Mesothelial cell of epicardium (in vitro differentiated cells): ENCODE measurements around the gene DCAF11. TPM values are rescaled to one million over a fixed set of nuclear protein-coding genes. Genes with fewer than 3 reads are reported as not detected.

Experiments
- DNase-seq, 2 experiments: peaks; one replicate each; pipeline ENCODE4 v3.0.0; 2021; ENCODE audit warnings: low spot score in 2 of 2; ENCODE audit not compliant: unreplicated experiment in 2 of 2
- H3K27ac Mint-ChIP-seq: 2 replicates; pipeline ENCODE4 v1.8.0; 2021; ENCODE audit warnings: mixed read lengths
- H3K27me3 Mint-ChIP-seq: 2 replicates; pipeline ENCODE4 v1.8.0; 2021; ENCODE audit warnings: low read depth, mixed read lengths
- H3K36me3 Mint-ChIP-seq: 2 replicates; pipeline ENCODE4 v1.8.0; 2021; ENCODE audit warnings: mixed read lengths
- H3K4me1 Mint-ChIP-seq: 2 replicates; pipeline ENCODE4 v1.8.0; 2021; ENCODE audit warnings: mixed read lengths
- H3K4me3 Mint-ChIP-seq: 2 replicates; pipeline ENCODE4 v1.8.0; 2021; ENCODE audit warnings: mild to moderate bottlenecking, moderate library complexity, mixed read lengths
- H3K9me3 Mint-ChIP-seq: 2 replicates; pipeline ENCODE4 v1.8.0; 2021; ENCODE audit warnings: mixed read lengths
- total RNA-seq: library from RNA; stranded (reverse); gene quantifications from 3 replicates; pipeline ENCODE4 v1.2.1, GENCODE V29; 2021
- TF ChIP-seq, protein P1 (sequence below): fragments of 200-600 bp; sonication (generic); IDR thresholded peaks from one replicate; pipeline ENCODE4 v1.5.0; 2021; ENCODE audit warnings: antibody characterized with exemption; ENCODE audit not compliant: unreplicated experiment

DCAF11 gene
- total RNA-seq, 1 donor from 2014 or later: 62.3 TPM

DNA sequence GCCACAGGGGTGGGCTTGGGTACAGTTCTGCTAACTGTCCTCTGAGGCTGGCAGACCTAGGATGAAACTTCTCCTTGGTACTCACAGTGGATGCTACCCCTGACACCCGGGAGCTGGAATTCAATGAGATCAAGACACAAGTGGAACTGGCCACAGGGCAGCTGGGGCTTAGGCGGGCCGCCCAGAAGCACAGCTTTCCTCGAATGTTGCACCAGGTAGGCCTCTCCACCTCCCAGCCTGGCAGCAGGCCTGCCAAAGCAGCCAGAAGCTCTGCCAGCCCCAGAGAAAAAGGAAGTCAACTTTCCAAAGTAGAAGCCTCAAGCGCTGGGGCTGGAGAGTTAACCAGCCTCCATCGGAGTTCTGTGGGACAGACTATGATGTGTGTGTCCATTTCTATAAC, 2.6 kb downstream of the DCAF11 start:
- peaks cover 20% of the 10 kb centered on the region for H3K4me1 Mint-ChIP-seq
- H3K36me3 Mint-ChIP-seq: peaks cover 22% of the 10 kb centered on the region
- H3K4me3 Mint-ChIP-seq: no peak overlapping the region
- H3K27me3 Mint-ChIP-seq: peaks cover 2% of the 10 kb centered on the region
- H3K27ac Mint-ChIP-seq: no peak overlapping the region
- TF ChIP-seq, protein P1, sequence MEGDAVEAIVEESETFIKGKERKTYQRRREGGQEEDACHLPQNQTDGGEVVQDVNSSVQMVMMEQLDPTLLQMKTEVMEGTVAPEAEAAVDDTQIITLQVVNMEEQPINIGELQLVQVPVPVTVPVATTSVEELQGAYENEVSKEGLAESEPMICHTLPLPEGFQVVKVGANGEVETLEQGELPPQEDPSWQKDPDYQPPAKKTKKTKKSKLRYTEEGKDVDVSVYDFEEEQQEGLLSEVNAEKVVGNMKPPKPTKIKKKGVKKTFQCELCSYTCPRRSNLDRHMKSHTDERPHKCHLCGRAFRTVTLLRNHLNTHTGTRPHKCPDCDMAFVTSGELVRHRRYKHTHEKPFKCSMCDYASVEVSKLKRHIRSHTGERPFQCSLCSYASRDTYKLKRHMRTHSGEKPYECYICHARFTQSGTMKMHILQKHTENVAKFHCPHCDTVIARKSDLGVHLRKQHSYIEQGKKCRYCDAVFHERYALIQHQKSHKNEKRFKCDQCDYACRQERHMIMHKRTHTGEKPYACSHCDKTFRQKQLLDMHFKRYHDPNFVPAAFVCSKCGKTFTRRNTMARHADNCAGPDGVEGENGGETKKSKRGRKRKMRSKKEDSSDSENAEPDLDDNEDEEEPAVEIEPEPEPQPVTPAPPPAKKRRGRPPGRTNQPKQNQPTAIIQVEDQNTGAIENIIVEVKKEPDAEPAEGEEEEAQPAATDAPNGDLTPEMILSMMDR: no peak
- no peak for DNase-seq
- H3K9me3 Mint-ChIP-seq: no peaks in the 10 kb centered on the region

DNA sequence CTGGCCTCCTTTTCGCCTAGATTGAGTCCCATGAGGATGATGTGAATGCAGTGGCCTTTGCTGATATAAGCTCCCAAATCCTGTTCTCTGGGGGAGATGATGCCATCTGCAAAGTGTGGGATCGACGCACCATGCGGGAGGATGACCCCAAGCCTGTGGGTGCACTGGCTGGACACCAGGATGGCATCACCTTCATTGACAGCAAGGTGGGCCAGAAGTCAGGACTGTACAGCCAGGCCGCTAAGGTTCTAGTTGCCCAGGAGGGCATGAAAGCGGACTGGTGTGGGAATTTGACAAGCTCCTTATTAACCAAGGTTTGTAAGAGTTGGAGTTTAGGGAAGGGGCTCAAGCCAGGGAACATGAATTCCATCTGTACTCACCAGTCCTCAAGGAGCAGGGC, 5.1 kb downstream of the DCAF11 start:
- peaks cover 32% of the 10 kb centered on the region for H3K36me3 Mint-ChIP-seq
- peaks cover 2% of the 10 kb centered on the region for H3K27me3 Mint-ChIP-seq
- H3K4me3 Mint-ChIP-seq: no peak overlapping the region
- TF ChIP-seq, protein P1: no peak
- no peak for DNase-seq
- peaks cover 18% of the 10 kb centered on the region for H3K4me1 Mint-ChIP-seq
- no peaks in the 10 kb centered on the region for H3K9me3 Mint-ChIP-seq
- H3K27ac Mint-ChIP-seq: no peak overlapping the region

DNA sequence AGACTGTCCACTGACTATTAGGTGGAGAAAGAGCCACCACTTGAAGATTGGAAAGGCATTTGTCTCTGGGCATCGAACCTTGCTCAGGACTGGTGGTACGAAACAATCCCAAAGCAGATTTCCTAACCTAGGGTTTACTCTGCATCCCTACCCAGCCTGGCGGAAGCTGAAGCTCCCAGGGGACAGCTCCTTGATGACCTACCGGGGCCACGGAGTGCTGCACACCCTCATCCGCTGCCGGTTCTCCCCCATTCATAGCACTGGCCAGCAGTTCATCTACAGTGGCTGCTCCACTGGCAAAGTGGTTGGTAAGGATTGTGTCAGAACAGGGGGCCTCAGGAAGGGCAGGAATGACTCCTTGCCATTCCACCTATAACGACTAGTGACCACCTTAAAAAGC, 6.6 kb downstream of the DCAF11 start:
- Mint-ChIP-seq H3K27ac (no peak overlapping the region), H3K9me3 (no peaks in the 10 kb centered on the region), H3K4me1 (peaks cover 7% of the 10 kb centered on the region), H3K36me3 (peaks cover 35% of the 10 kb centered on the region), H3K4me3 (no peak overlapping the region), H3K27me3 (no peaks in the 10 kb centered on the region)
- TF ChIP-seq, protein P1: no peak
- DNase-seq: no peak

- H3K9me3 Mint-ChIP-seq: no peaks in the 10 kb centered on the region
- no peaks in the 10 kb centered on the region for H3K4me1 Mint-ChIP-seq
- TF ChIP-seq, protein P1: no peak
- no peaks in the 10 kb centered on the region for H3K27me3 Mint-ChIP-seq
- H3K4me3 Mint-ChIP-seq: no peak overlapping the region
- peaks cover 35% of the 10 kb centered on the region for H3K36me3 Mint-ChIP-seq
- no peak overlapping the region for H3K27ac Mint-ChIP-seq
- no peak for DNase-seq
These were observed 7.8 kb downstream of the DCAF11 start for GRCh38 chr14:24122416-24122815.

DNA sequence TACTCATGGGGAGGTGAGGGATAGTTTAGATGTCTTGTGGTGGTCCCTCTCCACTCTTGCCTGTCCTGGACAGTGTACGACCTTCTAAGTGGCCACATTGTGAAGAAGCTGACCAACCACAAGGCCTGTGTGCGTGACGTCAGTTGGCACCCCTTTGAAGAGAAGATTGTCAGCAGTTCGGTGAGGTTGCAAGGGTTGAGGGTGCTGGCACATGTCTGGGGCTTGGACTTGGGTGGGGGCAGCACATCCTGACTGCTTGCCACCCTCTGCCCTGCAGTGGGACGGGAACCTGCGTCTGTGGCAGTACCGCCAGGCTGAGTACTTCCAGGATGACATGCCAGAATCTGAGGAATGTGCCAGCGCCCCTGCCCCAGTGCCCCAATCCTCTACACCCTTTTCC, 8.3 kb downstream of the DCAF11 start:
- Mint-ChIP-seq H3K4me1 (no peaks in the 10 kb centered on the region), H3K4me3 (no peak overlapping the region), H3K9me3 (no peaks in the 10 kb centered on the region), H3K27ac (no peak overlapping the region), H3K36me3 (peaks cover 35% of the 10 kb centered on the region), H3K27me3 (no peaks in the 10 kb centered on the region)
- no peak for DNase-seq
- TF ChIP-seq, protein P1: no peak
